Endothelial cell of umbilical vein (primary cell): Measurements from ENCODE around the gene SHROOM2. TPM values are rescaled to one million over a fixed set of nuclear protein-coding genes. Genes with fewer than 3 reads are reported as not detected.

ENCODE experiments used
- BruUV-seq: library from RNA; stranded (reverse); fragments of 400-500 nt; replicated peaks from 2 replicates; lab custom pipeline; 2021; lab: Mats Ljungman, UMichigan
- CTCF ChIA-PET: fragments of 300-600, 350-600 bp; sonication (Branson Sonifier 250); formaldehyde crosslinking; loops from one replicate; lab custom pipeline; 2021; ENCODE audit warnings: antibody characterized with exemption, inconsistent platforms; lab: Charles Lee
- POLR2A ChIA-PET: fragments of 300-600, 350-600 bp; sonication (Branson Sonifier 250); formaldehyde crosslinking; loops from one replicate; lab custom pipeline; 2021; ENCODE audit warnings: antibody characterized with exemption, inconsistent platforms; lab: Charles Lee
- DNase-seq: peaks from one replicate; pipeline ENCODE4 v3.0.0-alpha.2; 2011; ENCODE audit warnings: low read depth, low spot score
- FAIRE-seq: peaks from 2 replicates; lab custom pipeline; 2011; peaks lifted over from hg19 to GRCh38; lab: Jason Lieb, UNC
- H2AFZ ChIP-seq: 2 replicates; pipeline ENCODE4 v1.6.0; 2012; ENCODE audit warnings: low read depth, low read length, control low read depth, inconsistent platforms
- H3K27ac ChIP-seq: 2 replicates; pipeline ENCODE4 v1.5.1; 2011; ENCODE audit warnings: low read depth, mild to moderate bottlenecking, control low read depth, low read length, moderate library complexity; ENCODE audit not compliant: insufficient read depth
- H3K27me3 ChIP-seq, 2 experiments: 2 replicates each; pipeline versions ENCODE4 v1.6.0 to v1.6.1; 2011; ENCODE audit warnings: low read length in 2 of 2, mixed read lengths in 1 of 2; ENCODE audit not compliant: control insufficient read depth in 2 of 2, insufficient read depth in 2 of 2
- H3K36me3 ChIP-seq, 2 experiments: 2 replicates in 1 of 2; 3 replicates in 1 of 2; pipeline ENCODE4 v1.5.1; 2011; ENCODE audit warnings: low read length in 2 of 2, mild to moderate bottlenecking in 1 of 2, moderate library complexity in 1 of 2; ENCODE audit not compliant: control insufficient read depth in 2 of 2, insufficient read depth in 2 of 2; ENCODE audit errors: extremely low read depth in 1 of 2
- H3K4me1 ChIP-seq: 3 replicates; pipeline ENCODE4 v1.5.1; 2011; ENCODE audit warnings: mild to moderate bottlenecking, low read length; ENCODE audit not compliant: control insufficient read depth, insufficient read depth; ENCODE audit errors: extremely low read depth
- H3K4me2 ChIP-seq: 2 replicates; pipeline ENCODE4 v1.6.1; 2011; ENCODE audit warnings: low read length, control low read depth, mixed read lengths; ENCODE audit not compliant: insufficient read depth
- H3K4me3 ChIP-seq, 3 experiments: fragments of 200-600 bp in 1 of 3; sonication (generic), shearing (Covaris generic) in 1 of 3; replicated peaks in 1 of 3; 2 replicates each; pipeline ENCODE4 v1.5.1; 2011 to 2016; ENCODE audit warnings: control low read depth in 3 of 3, low read length in 3 of 3, mild to moderate bottlenecking in 2 of 3, inconsistent platforms in 1 of 3, low read depth in 1 of 3, moderate library complexity in 1 of 3; ENCODE audit not compliant: insufficient read depth in 1 of 3
- H3K79me2 ChIP-seq: 2 replicates; pipeline ENCODE4 v1.6.0; 2012; ENCODE audit warnings: low read length, inconsistent platforms; ENCODE audit not compliant: control insufficient read depth, insufficient read depth
- H3K9ac ChIP-seq: replicated peaks from 2 replicates; pipeline ENCODE3; 2011; ENCODE audit warnings: low read length, control low read depth; ENCODE audit not compliant: insufficient read depth; ENCODE audit errors: extremely low read depth
- H3K9me1 ChIP-seq: replicated peaks from 3 replicates; pipeline ENCODE4 v1.6.0; 2011; ENCODE audit warnings: mild to moderate bottlenecking, low read length; ENCODE audit not compliant: control insufficient read depth, insufficient read depth; ENCODE audit errors: extremely low read depth
- H3K9me3 ChIP-seq: replicated peaks from 2 replicates; pipeline ENCODE4 v1.5.1; 2012; ENCODE audit warnings: low read length, inconsistent platforms; ENCODE audit not compliant: control insufficient read depth, insufficient read depth
- H4K20me1 ChIP-seq: replicated peaks from 2 replicates; pipeline ENCODE3; 2011; ENCODE audit warnings: mild to moderate bottlenecking, low read length; ENCODE audit not compliant: control insufficient read depth, insufficient read depth; ENCODE audit errors: extremely low read depth
- CTCF ChIP-seq, 2 donors: IDR thresholded peaks; 1 replicate in 1 of 2; 2 replicates in 1 of 2; pipeline ENCODE4 v1.5.1; 2011; ENCODE audit warnings: low read length in 2 of 2, mild to moderate bottlenecking in 2 of 2, moderate library complexity in 2 of 2, control low read depth in 1 of 2, inconsistent platforms in 1 of 2, low read depth in 1 of 2; ENCODE audit not compliant: insufficient read depth in 1 of 2; ENCODE audit errors: extremely low read depth in 1 of 2
- EZH2 ChIP-seq: IDR thresholded peaks from 2 replicates; pipeline ENCODE4 v1.6.1; 2012; ENCODE audit warnings: borderline replicate concordance, low read depth, mild to moderate bottlenecking, moderate library complexity, low read length, inconsistent platforms; ENCODE audit not compliant: severe bottlenecking
- FOS ChIP-seq: IDR thresholded peaks from 2 replicates; pipeline ENCODE4 v1.6.1; 2011; ENCODE audit warnings: mild to moderate bottlenecking, low read length, moderate library complexity, borderline replicate concordance; ENCODE audit not compliant: insufficient read depth
- GATA2 ChIP-seq: IDR thresholded peaks from 2 replicates; pipeline ENCODE4 v1.7.0; 2011; ENCODE audit warnings: low read depth, mild to moderate bottlenecking, moderate library complexity, mixed read lengths, low read length; ENCODE audit not compliant: insufficient read length, insufficient read depth
- JUN ChIP-seq: IDR thresholded peaks from 2 replicates; pipeline ENCODE4 v1.6.1; 2011; ENCODE audit warnings: borderline replicate concordance, low read depth; ENCODE audit not compliant: insufficient read length, insufficient read depth
- MAX ChIP-seq: IDR thresholded peaks from 2 replicates; pipeline ENCODE4 v1.6.1; 2011; ENCODE audit not compliant: insufficient read depth, insufficient read length
- MYC ChIP-seq: IDR thresholded peaks from one replicate; pipeline ENCODE4 v1.6.1; 2011; ENCODE audit warnings: mild to moderate bottlenecking, low read depth, low read length
- POLR2A ChIP-seq: IDR thresholded peaks from 2 replicates; pipeline ENCODE4 v1.6.1; 2012; ENCODE audit warnings: low read depth, mild to moderate bottlenecking, control low read depth, low read length
- POLR2AphosphoS5 ChIP-seq: IDR thresholded peaks from 2 replicates; pipeline ENCODE4 v1.6.1; 2012; ENCODE audit warnings: low read depth, mild to moderate bottlenecking, control low read depth, low read length, moderate library complexity; ENCODE audit not compliant: insufficient read depth
- dilution Hi-C: fragments of 300-500 bp; cut with MboI; formaldehyde crosslinking; loops from one replicate; pipeline ENCODE4 v1.15.0; 2019; ENCODE audit warnings: low sequenced_read_pairs; ENCODE audit not compliant: extremely low pct_ligation_motif_present
- intact Hi-C: fragments of 100-400 bp; cut with micrococcal nuclease; formaldehyde crosslinking; loops from one replicate; pipeline ENCODE4 v1.10.0; 2022
- polyA plus RNA-seq, 4 experiments: library from polyadenylated mRNA; depleted of rRNA in 3 of 4; stranded (reverse) in 3 of 4; unstranded in 1 of 4; fragments of >200 nt; gene quantifications; 2 replicates each; pipeline versions ENCODE4 v1.2.1 to v1.2.3, GENCODE V29; 2011 to 2012; ENCODE audit warnings: missing spikeins in 1 of 4
- total RNA-seq: library from RNA; stranded (reverse); gene quantifications from 2 replicates; pipeline ENCODE4 v1.2.3, GENCODE V29; 2021

Gene SHROOM2
- total and polyA plus RNA-seq, 2 donors (not counting 3 experiments of a cell fraction or from before 2014, with no cell fraction given): 3.7 to 11.8 TPM

GRCh38 chrX:9948406-9948805 lies 162.2 kb downstream of the SHROOM2 start:
- DNase-seq (no peak), FAIRE-seq (no peak)
- BruUV-seq: no TSS peak
- H3K9ac ChIP-seq: no peak overlapping the region
- H3K79me2 ChIP-seq: no peaks in the 10 kb centered on the region
- H3K36me3 ChIP-seq: peaks cover 0 to 4% of the 10 kb centered on the region in 2 experiments
- H2AFZ ChIP-seq: no peak overlapping the region
- no peaks in the 10 kb centered on the region for H3K27me3 ChIP-seq
- CTCF ChIA-PET: no interaction called here
- TF ChIP-seq FOS (no peak), GATA2 (no peak), MYC (no peak), MAX (no peak), JUN (no peak), EZH2 (no peak), POLR2A (no peak), POLR2AphosphoS5 (no peak), CTCF (IDR thresholded peaks at IDR 0.05; ENCODE audit: extremely low read depth in 1 of 2, insufficient read depth in 1 of 2, low read depth in 1 of 2, low read length in 2 of 2) (no peak)
- no peaks in the 10 kb centered on the region for H3K4me1 ChIP-seq
- intact Hi-C loops (no loop called here), dilution Hi-C loops (no loop called here)
- H3K27ac ChIP-seq: no peak overlapping the region
- no peaks in the 10 kb centered on the region for H4K20me1 ChIP-seq
- POLR2A ChIA-PET: no interaction called here
- no peak overlapping the region for H3K4me3 ChIP-seq
- H3K9me3 ChIP-seq: no peaks in the 10 kb centered on the region
- no peaks in the 10 kb centered on the region for H3K9me1 ChIP-seq
- H3K4me2 ChIP-seq: no peak overlapping the region
